GM13976 (cell line): ENCODE results near the gene GPC3.

Experiments used
- DNase-seq: peaks from one replicate; pipeline ENCODE4 v3.0.0; 2012; ENCODE audit warnings: low spot score
- in situ Hi-C: fragments of 300-500 bp; cut with MboI; formaldehyde crosslinking; loops from one replicate; pipeline ENCODE4 v1.12.0; 2022; ENCODE audit warnings: low sequenced_read_pairs, mixed read lengths, inconsistent platforms; ENCODE audit not compliant: unreplicated experiment
- TF ChIP-seq, protein P1 (sequence below): IDR thresholded peaks from 2 replicates; pipeline ENCODE4 v1.5.1; 2012; ENCODE audit warnings: borderline replicate concordance, mild to moderate bottlenecking; ENCODE audit not compliant: insufficient read depth; ENCODE audit errors: extremely low read depth, missing control alignments, control extremely low read depth

The GPC3 gene

GRCh38 chrX:133815496-133815895, 169.9 kb downstream of the GPC3 start:
- in situ Hi-C loops = no loop called here
- TF ChIP-seq, protein P1, sequence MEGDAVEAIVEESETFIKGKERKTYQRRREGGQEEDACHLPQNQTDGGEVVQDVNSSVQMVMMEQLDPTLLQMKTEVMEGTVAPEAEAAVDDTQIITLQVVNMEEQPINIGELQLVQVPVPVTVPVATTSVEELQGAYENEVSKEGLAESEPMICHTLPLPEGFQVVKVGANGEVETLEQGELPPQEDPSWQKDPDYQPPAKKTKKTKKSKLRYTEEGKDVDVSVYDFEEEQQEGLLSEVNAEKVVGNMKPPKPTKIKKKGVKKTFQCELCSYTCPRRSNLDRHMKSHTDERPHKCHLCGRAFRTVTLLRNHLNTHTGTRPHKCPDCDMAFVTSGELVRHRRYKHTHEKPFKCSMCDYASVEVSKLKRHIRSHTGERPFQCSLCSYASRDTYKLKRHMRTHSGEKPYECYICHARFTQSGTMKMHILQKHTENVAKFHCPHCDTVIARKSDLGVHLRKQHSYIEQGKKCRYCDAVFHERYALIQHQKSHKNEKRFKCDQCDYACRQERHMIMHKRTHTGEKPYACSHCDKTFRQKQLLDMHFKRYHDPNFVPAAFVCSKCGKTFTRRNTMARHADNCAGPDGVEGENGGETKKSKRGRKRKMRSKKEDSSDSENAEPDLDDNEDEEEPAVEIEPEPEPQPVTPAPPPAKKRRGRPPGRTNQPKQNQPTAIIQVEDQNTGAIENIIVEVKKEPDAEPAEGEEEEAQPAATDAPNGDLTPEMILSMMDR = no peak
- no peak for DNase-seq

DNA sequence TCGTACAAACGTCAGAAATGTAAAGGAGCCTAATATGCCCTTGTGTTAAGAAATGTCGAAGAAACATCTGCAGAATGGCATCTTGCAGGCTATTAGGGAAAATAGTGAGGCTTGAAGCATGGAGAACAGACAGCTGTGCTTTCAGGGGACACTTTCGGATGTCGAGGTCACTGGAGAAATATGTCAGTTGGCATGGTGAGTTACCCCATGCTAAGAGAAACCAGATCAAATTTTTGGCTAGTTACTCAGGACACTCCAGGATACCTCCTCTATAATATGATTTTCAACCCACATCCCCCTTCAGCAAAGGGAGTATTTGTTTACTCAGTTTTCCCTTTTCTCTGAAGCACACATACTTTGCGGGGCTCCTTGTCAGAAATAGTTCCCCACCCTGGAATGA, 171.4 kb downstream of the GPC3 start:
- TF ChIP-seq, protein P1 = no peak
- in situ Hi-C loops = no loop called here

GRCh38 chrX:133812402-133812801, 173.0 kb downstream of the GPC3 start:
- DNase-seq = no peak
- TF ChIP-seq, protein P1 = no peak
- in situ Hi-C loops = no loop called here

More for the DNA sequence above, 171.4 kb downstream of the GPC3 start:
- DNase-seq = no peak

GRCh38 chrX:133810925-133811324, 174.5 kb downstream of the GPC3 start:
- TF ChIP-seq, protein P1 = no peak
- in situ Hi-C loops = no loop called here
- no peak for DNase-seq

- TF ChIP-seq, protein P1 = no peak
- in situ Hi-C loops = no loop called here
- DNase-seq = no peak
These were observed 181.3 kb downstream of the GPC3 start for GRCh38 chrX:133804072-133804471.

DNA sequence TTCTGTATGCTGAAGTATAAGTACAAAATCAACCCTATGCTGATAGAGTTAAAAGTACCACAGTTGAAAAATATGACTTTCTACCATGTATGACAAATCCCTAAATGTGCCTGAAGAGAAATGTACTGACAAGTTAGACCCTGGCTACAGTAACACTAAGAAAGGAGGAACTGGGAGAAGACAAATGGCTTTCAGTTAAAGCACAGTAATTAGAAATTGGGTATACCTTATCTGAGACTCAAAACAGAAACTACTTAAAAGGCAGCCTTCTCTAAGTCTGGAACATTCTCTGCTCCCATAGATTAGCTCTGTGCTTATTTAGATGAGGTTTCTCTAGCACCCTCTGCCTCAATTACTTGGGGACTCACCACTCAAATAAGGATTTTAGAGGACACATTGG, 189.1 kb downstream of the GPC3 start:
- TF ChIP-seq, protein P1 = no peak
- in situ Hi-C loops = no loop called here
- peak; percentile 3 for DNase-seq

- in situ Hi-C loops = no loop called here
- TF ChIP-seq, protein P1 = no peak
These were observed 191.3 kb downstream of the GPC3 start for GRCh38 chrX:133794126-133794525.

More at GRCh38 chrX:133794126-133794525, 191.3 kb downstream of the GPC3 start:
- no peak for DNase-seq
